OCI-LY7 (cell line): Measurements from ENCODE around the gene PDIA6. TPM values are rescaled to one million over a fixed set of nuclear protein-coding genes. Genes with fewer than 3 reads are reported as not detected.

Experiments
- BruUV-seq: library from RNA; stranded (reverse); fragments of 400-500 nt; replicated peaks from 2 replicates; lab custom pipeline; 2021; lab: Mats Ljungman, UMichigan
- CTCF ChIA-PET: fragments of 300-600 bp; sonication (Branson Sonifier 250); formaldehyde crosslinking; loops from one replicate; lab custom pipeline; 2022; ENCODE audit warnings: antibody characterized with exemption; ENCODE audit not compliant: unreplicated experiment; lab: Charles Lee
- POLR2A ChIA-PET: fragments of 300-600 bp; sonication (Branson Sonifier 250); formaldehyde crosslinking; loops from one replicate; lab custom pipeline; 2022; ENCODE audit warnings: antibody characterized with exemption; lab: Charles Lee
- DNase-seq: peaks from one replicate; pipeline ENCODE4 v3.0.0-alpha.2; 2015; ENCODE audit warnings: low spot score
- H2AFZ ChIP-seq: fragments of 200-600 bp; sonication (generic), shearing (Covaris generic); 2 replicates; pipeline ENCODE4 v1.6.1; 2014; ENCODE audit warnings: mild to moderate bottlenecking, antibody characterized with exemption, low read length, moderate library complexity
- H3K27ac ChIP-seq: fragments of 200-600 bp; sonication (generic); 2 replicates; pipeline ENCODE4 v1.5.1; 2014; ENCODE audit warnings: mixed run types, low read depth, mild to moderate bottlenecking, moderate library complexity, low read length, inconsistent platforms; ENCODE audit not compliant: poor library complexity, severe bottlenecking
- H3K36me3 ChIP-seq: fragments of 200-600 bp; sonication (generic); 2 replicates; pipeline ENCODE4 v1.6.1; 2014; ENCODE audit warnings: mild to moderate bottlenecking, antibody characterized with exemption, low read length, moderate library complexity, mixed read lengths; ENCODE audit not compliant: insufficient read depth
- H3K4me1 ChIP-seq: fragments of 200-600 bp; sonication (generic); 2 replicates; pipeline ENCODE4 v1.5.1; 2014; ENCODE audit warnings: mild to moderate bottlenecking, low read length; ENCODE audit not compliant: insufficient read depth, poor library complexity, severe bottlenecking
- H3K4me2 ChIP-seq: fragments of 200-600 bp; sonication (generic); 2 replicates; pipeline ENCODE4 v1.6.1; 2014; ENCODE audit warnings: mild to moderate bottlenecking, low read length
- H3K4me3 ChIP-seq: fragments of 200-600 bp; sonication (generic); 2 replicates; pipeline ENCODE4 v1.5.1; 2014; ENCODE audit warnings: mild to moderate bottlenecking, low read depth, low read length; ENCODE audit not compliant: poor library complexity, severe bottlenecking
- H3K79me2 ChIP-seq: fragments of 200-600 bp; sonication (generic); 2 replicates; pipeline ENCODE4 v1.6.1; 2016; ENCODE audit warnings: low read depth, mild to moderate bottlenecking, low read length, moderate library complexity, mixed read lengths; ENCODE audit not compliant: insufficient read depth
- H3K9me2 ChIP-seq: fragments of 200-600 bp; sonication (generic); 2 replicates; pipeline ENCODE4 v1.6.1; 2016; ENCODE audit warnings: mild to moderate bottlenecking, low read length, mixed read lengths; ENCODE audit not compliant: insufficient read depth
- H3K9me3 ChIP-seq: fragments of 200-600 bp; sonication (generic); 2 replicates; pipeline ENCODE4 v1.6.1; 2014; ENCODE audit warnings: mild to moderate bottlenecking, mixed run types, low read length, mixed read lengths
- H4K20me1 ChIP-seq: fragments of 200-600 bp; sonication (generic); 2 replicates; pipeline ENCODE4 v1.6.1; 2014; ENCODE audit warnings: mild to moderate bottlenecking, antibody characterized with exemption, low read length, moderate library complexity, mixed read lengths; ENCODE audit not compliant: insufficient read depth
- CTCF ChIP-seq: fragments of 200-600 bp; sonication (generic); conservative IDR thresholded peaks from 2 replicates; pipeline ENCODE4 v1.5.1; 2014; ENCODE audit warnings: mild to moderate bottlenecking, antibody characterized with exemption, low read length, moderate library complexity, mixed read lengths
- EZH2phosphoT487 ChIP-seq: fragments of 200-600 bp; sonication (generic); IDR thresholded peaks from 2 replicates; pipeline ENCODE4 v1.6.1; 2018; ENCODE audit warnings: low read depth, borderline replicate concordance, mild to moderate bottlenecking, mixed run types, antibody characterized with exemption, low read length, moderate library complexity, mixed read lengths
- intact Hi-C: fragments of 100-400 bp; cut with micrococcal nuclease; formaldehyde crosslinking; loops from one replicate; pipeline ENCODE4 v1.10.0; 2022; ENCODE audit not compliant: unreplicated experiment
- total RNA-seq, 2 experiments: library from RNA; depleted of rRNA in 1 of 2; stranded (reverse); fragments of >200 nt in 1 of 2; shearing (Covaris generic) in 1 of 2; gene quantifications; 2 replicates each; pipeline ENCODE4 v1.2.3, GENCODE V29; 2014 to 2022

Gene PDIA6
- total RNA-seq, 2 experiments from 2014 or later: 150 to 171 TPM

GRCh38 chr2:10776231-10776977, 36.2 kb downstream of the PDIA6 start:
- no peaks in the 10 kb centered on the region for H3K9me2 ChIP-seq
- POLR2A ChIA-PET: interaction anchor here (0.5 kb wide), 1 partner anchor 366 kb away, joined by 6 read pairs; no protein-coding TSS in a partner anchor
- intact Hi-C loops: no loop called here
- no peaks in the 10 kb centered on the region for H3K79me2 ChIP-seq
- no peak overlapping the region for H3K4me2 ChIP-seq
- DNase-seq: no peak
- BruUV-seq: no TSS peak
- H3K9me3 ChIP-seq: no peaks in the 10 kb centered on the region
- H3K27ac ChIP-seq: no peak overlapping the region
- no peak overlapping the region for H3K4me3 ChIP-seq
- H2AFZ ChIP-seq: no peak overlapping the region
- CTCF ChIA-PET: no interaction called here
- H4K20me1 ChIP-seq: no peaks in the 10 kb centered on the region
- TF ChIP-seq EZH2phosphoT487: no peak
- H3K36me3 ChIP-seq: peaks cover 21% of the 10 kb centered on the region
- H3K4me1 ChIP-seq: no peaks in the 10 kb centered on the region

- Histone ChIP-seq H3K4me2 (no peak overlapping the region), H4K20me1 (no peaks in the 10 kb centered on the region), H3K79me2 (no peaks in the 10 kb centered on the region), H3K9me3 (no peaks in the 10 kb centered on the region), H3K36me3 (peaks cover 15% of the 10 kb centered on the region), H3K4me3 (no peak overlapping the region), H3K4me1 (no peaks in the 10 kb centered on the region), H3K9me2 (no peaks in the 10 kb centered on the region), H3K27ac (no peak overlapping the region), H2AFZ (no peak overlapping the region)
- TF ChIP-seq EZH2phosphoT487 (no peak), CTCF (no peak)
- DNase-seq: no peak
- POLR2A ChIA-PET: interaction anchor here (0.5 kb wide), 1 partner anchor 366 kb away, joined by 6 read pairs; no protein-coding TSS in a partner anchor
- intact Hi-C loops: no loop called here
- CTCF ChIA-PET: no interaction called here
- BruUV-seq: no TSS peak
These were observed 36.8 kb downstream of the PDIA6 start for GRCh38 chr2:10775831-10776230.

GRCh38 chr2:10775021-10775780, 37.4 kb downstream of the PDIA6 start:
- ChIA-PET CTCF (no interaction called here), POLR2A (interaction anchor here (0.5 kb wide), 1 partner anchor 365 kb away, joined by 6 read pairs; no protein-coding TSS in a partner anchor)
- Histone ChIP-seq H4K20me1 (no peaks in the 10 kb centered on the region), H3K4me1 (no peaks in the 10 kb centered on the region), H3K9me3 (no peaks in the 10 kb centered on the region), H2AFZ (no peak overlapping the region), H3K4me2 (no peak overlapping the region), H3K36me3 (peaks cover 8% of the 10 kb centered on the region), H3K79me2 (no peaks in the 10 kb centered on the region), H3K27ac (no peak overlapping the region), H3K9me2 (no peaks in the 10 kb centered on the region), H3K4me3 (no peak overlapping the region)
- TF ChIP-seq CTCF: no peak
- no peak for TF ChIP-seq EZH2phosphoT487
- BruUV-seq: no TSS peak
- intact Hi-C loops: no loop called here
- DNase-seq: no peak
